HUES64 (cell line): Measurements from ENCODE around the gene REPIN1.

Source experiments
- H3K27ac ChIP-seq: 2 replicates; pipeline ENCODE4 v1.7.0; 2013; ENCODE audit warnings: low read depth, low read length, inconsistent platforms
- H3K27me3 ChIP-seq: 2 replicates; pipeline ENCODE4 v1.6.1; 2013; ENCODE audit warnings: mild to moderate bottlenecking, low read length; ENCODE audit not compliant: insufficient read depth
- H3K36me3 ChIP-seq: 2 replicates; pipeline ENCODE4 v1.6.1; 2013; ENCODE audit warnings: mild to moderate bottlenecking, low read length; ENCODE audit not compliant: insufficient read depth
- H3K4me1 ChIP-seq: 2 replicates; pipeline ENCODE4 v1.6.1; 2013; ENCODE audit warnings: mild to moderate bottlenecking, low read length, moderate library complexity; ENCODE audit not compliant: insufficient read depth
- H3K4me3 ChIP-seq: 2 replicates; pipeline ENCODE4 v1.5.1; 2013; ENCODE audit warnings: mild to moderate bottlenecking, low read length, moderate library complexity
- H3K9ac ChIP-seq: 2 replicates; pipeline ENCODE4 v1.6.1; 2013; ENCODE audit warnings: mild to moderate bottlenecking, low read depth, low read length
- H3K9me3 ChIP-seq: 2 replicates; pipeline ENCODE4 v1.6.1; 2013; ENCODE audit warnings: low read depth, low read length; ENCODE audit not compliant: insufficient read depth
- WGBS: fragments of 150-250, 120-280 bp; methylation state at CpG from one replicate; pipeline ENCODE4 v1.1.7; 2013; ENCODE audit warnings: missing lambda C conversion rate; 5-methylcytosine and 5-hydroxymethylcytosine counted together

Gene REPIN1

GRCh38 chr7:150403376-150404171, 35.0 kb downstream of the REPIN1 start:
- peak overlapping the region; percentile 98 for H3K27ac ChIP-seq
- 78% methylated on average over 13 of the region's 13 CpGs for WGBS

GRCh38 chr7:150404172-150404804, 35.7 kb downstream of the REPIN1 start:
- Histone ChIP-seq H3K4me1 (peaks cover 59% of the 10 kb centered on the region), H3K4me3 (peak overlapping the region; percentile 66), H3K27ac (peak overlapping the region; percentile 98), H3K36me3 (peaks cover 4% of the 10 kb centered on the region), H3K9ac (peak overlapping the region; percentile 81), H3K27me3 (no peaks in the 10 kb centered on the region), H3K9me3 (no peaks in the 10 kb centered on the region)
- WGBS: 61% methylated on average over 16 of the region's 16 CpGs

More at GRCh38 chr7:150403376-150404171, 35.0 kb downstream of the REPIN1 start:
- Histone ChIP-seq H3K4me1 (peaks cover 66% of the 10 kb centered on the region), H3K4me3 (no peak overlapping the region), H3K27me3 (no peaks in the 10 kb centered on the region), H3K9ac (peak overlapping the region; percentile 81), H3K9me3 (no peaks in the 10 kb centered on the region), H3K36me3 (peaks cover 4% of the 10 kb centered on the region; the same call in 1 of the 2 replicates)

- WGBS: 2% methylated on average over 86 of the region's 86 CpGs
- H3K4me3 ChIP-seq: peak overlapping the region; percentile 66
- peaks cover 52% of the 10 kb centered on the region for H3K4me1 ChIP-seq
- peak overlapping the region; percentile 81 for H3K9ac ChIP-seq
- no peaks in the 10 kb centered on the region for H3K9me3 ChIP-seq
- H3K27me3 ChIP-seq: no peaks in the 10 kb centered on the region
- peaks cover 8% of the 10 kb centered on the region for H3K36me3 ChIP-seq
- peak overlapping the region; percentile 98 for H3K27ac ChIP-seq
Measured at GRCh38 chr7:150404805-150405583, 36.4 kb downstream of the REPIN1 start.

GRCh38 chr7:150405584-150406311, 37.1 kb downstream of the REPIN1 start:
- Histone ChIP-seq H3K27ac (peak overlapping the region; percentile 98; the same call in 1 of the 2 replicates), H3K4me1 (peaks cover 45% of the 10 kb centered on the region), H3K36me3 (peaks cover 16% of the 10 kb centered on the region), H3K9me3 (no peaks in the 10 kb centered on the region), H3K9ac (peak overlapping the region; percentile 81), H3K27me3 (no peaks in the 10 kb centered on the region), H3K4me3 (peak overlapping the region; percentile 66)
- 5% methylated on average over 35 of the region's 35 CpGs for WGBS

GRCh38 chr7:150406312-150406566, 37.6 kb downstream of the REPIN1 start:
- peaks cover 40% of the 10 kb centered on the region for H3K4me1 ChIP-seq
- 12% methylated on average over 2 of the region's 2 CpGs for WGBS

GRCh38 chr7:150406567-150407421, 38.2 kb downstream of the REPIN1 start:
- peaks cover 35% of the 10 kb centered on the region for H3K4me1 ChIP-seq
- H3K27me3 ChIP-seq: no peaks in the 10 kb centered on the region
- H3K36me3 ChIP-seq: peaks cover 23% of the 10 kb centered on the region
- WGBS: 71% methylated on average over 9 of the region's 10 CpGs
- no peak overlapping the region for H3K9ac ChIP-seq
- no peak overlapping the region; the same call in 1 of the 2 replicates for H3K27ac ChIP-seq
- no peaks in the 10 kb centered on the region for H3K9me3 ChIP-seq
- H3K4me3 ChIP-seq: peak overlapping the region; percentile 66

More at GRCh38 chr7:150406312-150406566, 37.6 kb downstream of the REPIN1 start:
- Histone ChIP-seq H3K27ac (no peak overlapping the region), H3K36me3 (peaks cover 20% of the 10 kb centered on the region), H3K4me3 (peak overlapping the region; percentile 66), H3K27me3 (no peaks in the 10 kb centered on the region), H3K9me3 (no peaks in the 10 kb centered on the region), H3K9ac (0 out of 2 replicates have a peak overlapping the region, but pooled peaks have one; percentile 81)

- Histone ChIP-seq H3K4me3 (no peak overlapping the region), H3K9ac (no peak overlapping the region), H3K9me3 (no peaks in the 10 kb centered on the region), H3K27me3 (no peaks in the 10 kb centered on the region), H3K4me1 (peaks cover 29% of the 10 kb centered on the region), H3K27ac (no peak overlapping the region), H3K36me3 (peaks cover 23% of the 10 kb centered on the region)
- 94% methylated on average over 91 of the region's 91 CpGs for WGBS
Measured at GRCh38 chr7:150407588-150408392, 39.2 kb downstream of the REPIN1 start.

GRCh38 chr7:150408393-150409299, 40.0 kb downstream of the REPIN1 start:
- H3K4me3 ChIP-seq: no peak overlapping the region
- H3K27ac ChIP-seq: no peak overlapping the region
- H3K27me3 ChIP-seq: no peaks in the 10 kb centered on the region
- peaks cover 21% of the 10 kb centered on the region for H3K4me1 ChIP-seq
- H3K9ac ChIP-seq: no peak overlapping the region
- H3K9me3 ChIP-seq: no peaks in the 10 kb centered on the region
- 95% methylated on average over 21 of the region's 22 CpGs for WGBS
- peaks cover 23% of the 10 kb centered on the region for H3K36me3 ChIP-seq
